Measurements from ENCODE around the gene CCDC148.

The CCDC148 gene

DNA sequence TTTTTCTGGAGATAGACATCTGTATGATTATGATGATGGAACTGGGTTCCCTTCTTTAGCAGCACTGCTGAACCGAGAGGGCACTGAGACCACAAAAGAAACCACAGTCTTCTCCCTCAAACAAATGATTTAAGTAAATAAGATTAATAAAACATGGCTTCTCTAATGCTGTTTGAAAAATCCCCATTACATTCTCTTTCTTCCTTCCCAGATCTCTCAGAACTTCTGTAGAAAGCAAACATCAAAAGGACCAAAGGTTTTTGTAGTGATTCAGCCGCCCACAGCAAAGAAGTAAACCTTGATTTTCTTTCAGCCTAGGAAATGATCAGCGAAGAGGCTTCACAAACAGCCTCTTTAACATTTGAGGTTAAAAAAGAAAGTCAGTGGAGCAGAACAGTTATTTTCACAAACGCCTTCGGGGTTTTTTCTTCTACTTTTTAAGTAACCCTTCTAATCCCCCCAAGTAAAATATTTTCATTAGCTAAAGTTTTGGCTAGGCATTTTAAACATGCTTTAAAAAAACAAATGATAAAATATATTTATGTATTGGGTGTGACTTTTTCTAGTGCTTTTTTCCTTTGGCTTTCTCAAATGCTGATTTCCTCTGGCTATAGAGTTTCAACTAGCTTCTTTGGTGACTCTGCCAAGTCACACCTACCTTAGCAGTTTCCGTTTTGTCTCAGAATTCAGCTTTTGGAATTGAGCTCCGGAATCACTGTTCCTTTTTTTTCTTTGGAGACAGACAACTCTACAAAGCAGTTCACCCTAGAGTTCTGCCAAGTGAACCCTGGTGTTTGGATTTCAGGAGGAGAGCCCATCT lies 265.3 kb downstream of the CCDC148 start:
- TF ChIP-seq, protein P1, sequence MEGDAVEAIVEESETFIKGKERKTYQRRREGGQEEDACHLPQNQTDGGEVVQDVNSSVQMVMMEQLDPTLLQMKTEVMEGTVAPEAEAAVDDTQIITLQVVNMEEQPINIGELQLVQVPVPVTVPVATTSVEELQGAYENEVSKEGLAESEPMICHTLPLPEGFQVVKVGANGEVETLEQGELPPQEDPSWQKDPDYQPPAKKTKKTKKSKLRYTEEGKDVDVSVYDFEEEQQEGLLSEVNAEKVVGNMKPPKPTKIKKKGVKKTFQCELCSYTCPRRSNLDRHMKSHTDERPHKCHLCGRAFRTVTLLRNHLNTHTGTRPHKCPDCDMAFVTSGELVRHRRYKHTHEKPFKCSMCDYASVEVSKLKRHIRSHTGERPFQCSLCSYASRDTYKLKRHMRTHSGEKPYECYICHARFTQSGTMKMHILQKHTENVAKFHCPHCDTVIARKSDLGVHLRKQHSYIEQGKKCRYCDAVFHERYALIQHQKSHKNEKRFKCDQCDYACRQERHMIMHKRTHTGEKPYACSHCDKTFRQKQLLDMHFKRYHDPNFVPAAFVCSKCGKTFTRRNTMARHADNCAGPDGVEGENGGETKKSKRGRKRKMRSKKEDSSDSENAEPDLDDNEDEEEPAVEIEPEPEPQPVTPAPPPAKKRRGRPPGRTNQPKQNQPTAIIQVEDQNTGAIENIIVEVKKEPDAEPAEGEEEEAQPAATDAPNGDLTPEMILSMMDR (IDR thresholded peaks at IDR 0.05; ENCODE audit: low read depth, low read length): no peak
- TF ChIP-seq POLR2A (IDR thresholded peaks at IDR 0.05; ENCODE audit: extremely low read depth, insufficient read length): no peak
- TF ChIP-seq MYC (IDR thresholded peaks at IDR 0.05; ENCODE audit: low read depth, low read length): no peak
- TF ChIP-seq, protein P2, sequence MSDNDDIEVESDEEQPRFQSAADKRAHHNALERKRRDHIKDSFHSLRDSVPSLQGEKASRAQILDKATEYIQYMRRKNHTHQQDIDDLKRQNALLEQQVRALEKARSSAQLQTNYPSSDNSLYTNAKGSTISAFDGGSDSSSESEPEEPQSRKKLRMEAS (IDR thresholded peaks at IDR 0.05; ENCODE audit: low read depth, low read length): no peak
- DNase-seq (ENCODE audit: low read depth): no peak
- no peak overlapping the region for H3K4me3 ChIP-seq (ENCODE audit: low read depth, low read length)

DNA sequence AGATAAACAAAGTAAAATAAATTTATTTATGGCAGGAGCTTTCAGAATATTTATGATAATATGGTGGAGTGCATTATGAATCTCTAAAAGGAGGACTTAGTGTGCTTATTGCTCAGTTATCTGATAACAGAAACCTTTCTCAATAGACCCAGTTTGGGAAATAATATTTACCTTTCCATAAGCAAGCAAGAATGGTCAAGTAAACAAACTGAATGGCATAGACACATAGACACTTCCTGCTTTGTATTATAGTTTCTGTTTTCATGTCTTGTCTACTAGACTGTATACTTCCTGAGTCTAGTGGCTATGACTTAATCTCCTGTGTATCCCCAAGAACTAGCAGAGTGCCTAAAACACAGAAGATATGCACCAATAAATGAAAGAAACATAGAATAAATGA lies 267.0 kb downstream of the CCDC148 start:
- no peak overlapping the region for H3K4me3 ChIP-seq (ENCODE audit: low read depth, low read length)
- TF ChIP-seq, protein P2 (IDR thresholded peaks at IDR 0.05; ENCODE audit: low read depth, low read length): no peak
- TF ChIP-seq MYC (IDR thresholded peaks at IDR 0.05; ENCODE audit: low read depth, low read length): no peak
- TF ChIP-seq POLR2A (IDR thresholded peaks at IDR 0.05; ENCODE audit: extremely low read depth, insufficient read length): no peak
- TF ChIP-seq, protein P1 (IDR thresholded peaks at IDR 0.05; ENCODE audit: low read depth, low read length): no peak
- DNase-seq (ENCODE audit: low read depth): no peak

DNA sequence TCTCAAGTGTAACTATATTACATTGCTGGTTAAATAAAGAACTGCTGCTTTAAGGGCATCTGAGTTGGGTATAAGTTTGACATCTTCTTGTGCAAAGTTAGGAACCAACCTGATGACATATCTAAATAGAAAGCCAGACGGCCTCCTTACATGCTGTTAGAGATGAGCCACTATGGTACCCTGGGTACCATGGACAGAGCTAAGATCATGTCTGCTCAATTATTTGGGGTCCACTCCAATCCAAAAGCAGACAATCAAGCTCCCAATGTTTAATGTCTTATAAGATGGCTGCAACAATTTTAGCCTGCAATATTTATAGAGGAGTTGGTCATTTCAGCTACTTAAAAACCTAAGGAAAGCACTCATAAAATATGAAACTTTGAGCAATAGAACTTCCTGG lies 268.6 kb downstream of the CCDC148 start:
- no peak overlapping the region for H3K4me3 ChIP-seq (ENCODE audit: low read depth, low read length)
- TF ChIP-seq, protein P1 (IDR thresholded peaks at IDR 0.05; ENCODE audit: low read depth, low read length): no peak
- TF ChIP-seq, protein P2 (IDR thresholded peaks at IDR 0.05; ENCODE audit: low read depth, low read length): no peak
- no peak for TF ChIP-seq POLR2A (IDR thresholded peaks at IDR 0.05; ENCODE audit: extremely low read depth, insufficient read length)
- TF ChIP-seq MYC (IDR thresholded peaks at IDR 0.05; ENCODE audit: low read depth, low read length): no peak
- DNase-seq (ENCODE audit: low read depth): peak; percentile 12

DNA sequence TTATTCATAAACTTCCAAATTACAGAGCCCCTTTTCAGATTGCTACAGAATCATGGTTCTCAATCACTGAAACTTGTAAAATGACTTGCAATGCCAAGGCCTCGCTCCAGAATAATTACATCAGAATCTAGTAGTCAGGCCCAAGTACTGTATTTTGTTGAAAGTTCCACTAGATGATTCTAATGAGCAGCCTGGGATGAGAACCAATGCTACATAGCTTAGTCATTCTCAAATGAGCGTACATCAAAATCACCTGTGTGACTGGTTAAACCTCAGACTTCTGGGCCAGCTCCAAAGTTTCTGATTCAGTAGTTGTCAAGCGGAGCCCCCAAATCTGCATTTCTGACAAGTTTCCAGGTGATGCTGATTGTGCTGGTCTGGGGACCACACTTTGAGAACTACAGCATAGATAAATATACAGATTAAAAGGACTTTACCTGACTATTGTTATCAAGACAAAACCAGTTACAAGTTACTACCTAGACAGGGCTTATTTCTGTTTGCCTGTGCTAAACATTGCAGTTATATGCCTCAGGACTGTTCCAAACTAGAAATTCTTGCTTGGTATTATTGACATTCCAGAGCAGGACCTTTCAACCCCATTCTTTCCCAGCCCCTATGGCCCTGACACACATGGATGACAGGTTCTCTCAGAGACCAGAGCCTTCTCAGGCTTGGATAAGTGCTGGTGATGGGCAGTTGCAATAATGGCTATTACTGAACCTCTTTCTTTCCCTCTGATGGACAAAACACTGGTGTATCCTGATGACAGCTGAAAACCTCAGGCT lies 271.8 kb downstream of the CCDC148 start:
- no peak overlapping the region for H3K4me3 ChIP-seq (ENCODE audit: low read depth, low read length)
- no peak for DNase-seq (ENCODE audit: low read depth)
- TF ChIP-seq POLR2A (IDR thresholded peaks at IDR 0.05; ENCODE audit: extremely low read depth, insufficient read length): no peak
- no peak for TF ChIP-seq MYC (IDR thresholded peaks at IDR 0.05; ENCODE audit: low read depth, low read length)
- TF ChIP-seq, protein P1 (IDR thresholded peaks at IDR 0.05; ENCODE audit: low read depth, low read length): no peak
- TF ChIP-seq, protein P2 (IDR thresholded peaks at IDR 0.05; ENCODE audit: low read depth, low read length): no peak

DNA sequence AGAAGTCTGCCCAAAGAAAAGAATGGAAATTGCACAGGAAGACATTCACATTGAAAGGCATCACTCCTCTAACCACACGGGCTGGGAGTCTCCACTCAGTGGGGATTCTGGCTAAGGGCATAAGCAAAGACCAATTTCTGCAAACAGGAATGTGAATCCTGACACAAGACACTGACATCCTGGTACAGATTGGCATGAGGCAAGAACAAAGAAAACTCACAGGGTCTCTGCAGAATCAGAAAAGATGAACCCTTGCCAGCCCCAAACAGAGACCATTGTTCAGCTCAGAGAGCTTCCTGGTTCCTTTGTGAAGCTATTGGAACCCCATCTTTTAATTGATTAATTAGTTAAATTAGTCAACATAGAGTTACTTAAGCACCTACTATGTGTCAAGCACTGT lies 272.6 kb downstream of the CCDC148 start:
- no peak for DNase-seq (ENCODE audit: low read depth)
- TF ChIP-seq, protein P1 (IDR thresholded peaks at IDR 0.05; ENCODE audit: low read depth, low read length): no peak
- TF ChIP-seq, protein P2 (IDR thresholded peaks at IDR 0.05; ENCODE audit: low read depth, low read length): no peak
- TF ChIP-seq MYC (IDR thresholded peaks at IDR 0.05; ENCODE audit: low read depth, low read length) (no peak), POLR2A (IDR thresholded peaks at IDR 0.05; ENCODE audit: extremely low read depth, insufficient read length) (no peak)
- no peak overlapping the region for H3K4me3 ChIP-seq (ENCODE audit: low read depth, low read length)

All from NB4 (cell line).